CD4-positive, alpha-beta memory T cell (primary cell): Measurements from ENCODE around the gene VAV2. TPM values are rescaled to one million over a fixed set of nuclear protein-coding genes. Genes with fewer than 3 reads are reported as not detected.

ENCODE experiments used
- CTCF ChIA-PET: fragments of 350-600 bp; sonication (Branson Sonifier 250); formaldehyde crosslinking; loops from one replicate; lab custom pipeline; 2021; ENCODE audit warnings: inconsistent platforms; ENCODE audit not compliant: partially characterized antibody; lab: Charles Lee
- POLR2A ChIA-PET: fragments of 350-600 bp; sonication (Branson Sonifier 250); formaldehyde crosslinking; loops from one replicate; lab custom pipeline; 2021; ENCODE audit not compliant: partially characterized antibody; lab: Charles Lee
- DNase-seq, 5 donors: peaks; one replicate each; pipeline versions ENCODE4 v3.0.0 to v3.0.0-alpha.2; 2020 to 2022; ENCODE audit warnings: mixed read lengths in 1 of 5
- H3K27ac ChIP-seq: one replicate; pipeline ENCODE4 v1.7.0; 2013; ENCODE audit warnings: low read depth, low read length
- H3K27me3 ChIP-seq: 2 replicates; pipeline ENCODE4 v1.7.0; 2013; ENCODE audit warnings: mild to moderate bottlenecking, low read length, moderate library complexity; ENCODE audit not compliant: insufficient read depth
- H3K36me3 ChIP-seq: 2 replicates; pipeline ENCODE4 v1.7.0; 2013; ENCODE audit warnings: mild to moderate bottlenecking, low read length, moderate library complexity; ENCODE audit not compliant: insufficient read depth
- H3K4me1 ChIP-seq: 2 replicates; pipeline ENCODE4 v1.7.0; 2013; ENCODE audit warnings: mild to moderate bottlenecking, low read length, moderate library complexity; ENCODE audit not compliant: insufficient read depth
- H3K4me3 ChIP-seq, 2 donors: one replicate each; pipeline ENCODE4 v1.7.0; 2013; ENCODE audit warnings: low read length in 2 of 2, mild to moderate bottlenecking in 1 of 2
- H3K9me3 ChIP-seq, 2 donors: one replicate each; pipeline ENCODE4 v1.7.0; 2013; ENCODE audit warnings: low read length in 2 of 2, control low read depth in 1 of 2; ENCODE audit not compliant: control insufficient read depth in 1 of 2
- H3K27ac Mint-ChIP-seq, 7 donors: one replicate each; pipeline ENCODE4 v1.8.0; 2020 to 2021; ENCODE audit warnings: mixed read lengths in 7 of 7, mild to moderate bottlenecking in 6 of 7, inconsistent platforms in 3 of 7, moderate library complexity in 3 of 7
- H3K27me3 Mint-ChIP-seq, 2 donors: one replicate each; pipeline ENCODE4 v1.8.0; 2020 to 2021; ENCODE audit warnings: mixed read lengths in 2 of 2
- H3K36me3 Mint-ChIP-seq, 2 donors: one replicate each; pipeline ENCODE4 v1.8.0; 2020 to 2021; ENCODE audit warnings: mixed read lengths in 2 of 2, inconsistent platforms in 1 of 2, mild to moderate bottlenecking in 1 of 2
- H3K4me1 Mint-ChIP-seq, 4 donors: one replicate each; pipeline ENCODE4 v1.8.0; 2020 to 2021; ENCODE audit warnings: mixed read lengths in 4 of 4, mild to moderate bottlenecking in 1 of 4
- H3K4me3 Mint-ChIP-seq, 8 donors: one replicate each; pipeline ENCODE4 v1.8.0; 2020 to 2021; ENCODE audit warnings: mixed read lengths in 8 of 8, mild to moderate bottlenecking in 7 of 8, moderate library complexity in 6 of 8, inconsistent platforms in 3 of 8
- H3K9me3 Mint-ChIP-seq, 8 donors: one replicate each; pipeline ENCODE4 v1.8.0; 2020 to 2021; ENCODE audit warnings: mixed read lengths in 8 of 8, mild to moderate bottlenecking in 5 of 8, inconsistent platforms in 3 of 8, moderate library complexity in 1 of 8
- intact Hi-C: fragments of 100-400 bp; cut with micrococcal nuclease; formaldehyde crosslinking; loops from one replicate; pipeline ENCODE4 v1.15.1; 2023
- polyA plus RNA-seq, 2 donors: library from polyadenylated mRNA; unstranded; fragments of 300-500 nt; fragmentation: Illumina TruSeq; gene quantifications; one replicate each; pipeline ENCODE4 v1.2.3, GENCODE V29; 2021
- total RNA-seq, 2 experiments: library from RNA; stranded (reverse); gene quantifications; one replicate each; pipeline ENCODE4 v1.2.3, GENCODE V29; 2021

The VAV2 gene
- total and polyA plus RNA-seq, 4 experiments from 2014 or later: 0.26 to 3.0 (median 1.0) TPM

DNA sequence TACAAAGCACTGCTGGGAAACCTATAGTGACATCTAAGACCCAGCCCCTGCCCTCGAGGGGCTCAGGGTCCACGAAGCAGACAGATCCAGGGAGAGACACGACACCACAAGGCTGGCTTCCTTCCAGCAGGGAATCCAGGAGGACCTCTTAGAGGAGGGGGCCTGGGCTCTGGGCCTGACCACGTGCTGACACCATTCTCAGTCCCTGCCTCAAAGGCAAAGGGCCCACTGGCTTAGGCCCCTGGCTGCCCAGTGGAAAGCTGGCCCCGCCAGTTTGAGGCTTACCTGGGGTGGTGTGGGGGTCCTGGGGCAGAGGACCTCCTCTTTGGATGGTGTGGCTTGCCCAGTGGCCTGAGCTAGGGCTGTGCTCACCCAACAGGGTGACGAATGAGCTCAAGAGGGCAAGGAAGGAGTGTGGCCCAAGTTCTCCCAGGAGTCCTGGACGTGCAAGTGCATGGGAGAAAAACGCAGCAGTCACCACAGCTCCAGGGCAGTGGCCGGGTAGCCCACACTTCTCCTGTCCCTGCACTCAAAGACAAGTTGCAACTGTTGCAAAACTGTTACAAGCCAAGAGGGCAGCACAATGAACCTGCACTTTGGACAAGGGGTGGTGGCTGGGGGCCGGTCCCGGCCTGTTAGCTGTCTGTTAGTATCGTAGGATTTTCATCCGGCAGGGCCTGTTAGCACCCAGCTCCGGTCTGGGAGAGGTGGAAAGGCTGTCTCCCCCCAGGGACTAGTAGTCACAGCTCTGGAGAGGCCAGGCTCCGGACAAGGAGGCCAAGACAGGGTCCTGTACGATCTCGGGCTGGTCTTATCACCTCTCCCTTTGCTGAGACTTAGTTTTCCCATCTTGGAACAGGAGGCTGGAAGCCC lies 252.5 kb downstream of the VAV2 start:
- Mint-ChIP-seq H3K4me3 (no peak overlapping the region), H3K36me3 (no peaks in the 10 kb centered on the region), H3K27ac (no peak overlapping the region), H3K4me1 (peaks cover 0 to 13% (median 4%) of the 10 kb centered on the region in 4 donors), H3K27me3 (peaks cover 1 to 5% of the 10 kb centered on the region in 2 donors), H3K9me3 (no peaks in the 10 kb centered on the region)
- no peaks in the 10 kb centered on the region for H3K9me3 ChIP-seq
- peaks cover 15% of the 10 kb centered on the region for H3K4me1 ChIP-seq
- ChIA-PET POLR2A (interaction anchor here (0.9 kb wide), 1 partner anchor 8 kb away, joined by 3 read pairs; no protein-coding TSS in a partner anchor), CTCF (interaction anchor here (1.2 to 2.4 kb wide), 3 partner anchors 11 to 150 kb away, joined by 3 to 10 read pairs (median 4); no protein-coding TSS in a partner anchor)
- no peak for DNase-seq
- no peaks in the 10 kb centered on the region for H3K27me3 ChIP-seq
- H3K4me3 ChIP-seq: no peak overlapping the region
- no peaks in the 10 kb centered on the region for H3K36me3 ChIP-seq
- intact Hi-C loops: no loop called here
- H3K27ac ChIP-seq: no peak overlapping the region

DNA sequence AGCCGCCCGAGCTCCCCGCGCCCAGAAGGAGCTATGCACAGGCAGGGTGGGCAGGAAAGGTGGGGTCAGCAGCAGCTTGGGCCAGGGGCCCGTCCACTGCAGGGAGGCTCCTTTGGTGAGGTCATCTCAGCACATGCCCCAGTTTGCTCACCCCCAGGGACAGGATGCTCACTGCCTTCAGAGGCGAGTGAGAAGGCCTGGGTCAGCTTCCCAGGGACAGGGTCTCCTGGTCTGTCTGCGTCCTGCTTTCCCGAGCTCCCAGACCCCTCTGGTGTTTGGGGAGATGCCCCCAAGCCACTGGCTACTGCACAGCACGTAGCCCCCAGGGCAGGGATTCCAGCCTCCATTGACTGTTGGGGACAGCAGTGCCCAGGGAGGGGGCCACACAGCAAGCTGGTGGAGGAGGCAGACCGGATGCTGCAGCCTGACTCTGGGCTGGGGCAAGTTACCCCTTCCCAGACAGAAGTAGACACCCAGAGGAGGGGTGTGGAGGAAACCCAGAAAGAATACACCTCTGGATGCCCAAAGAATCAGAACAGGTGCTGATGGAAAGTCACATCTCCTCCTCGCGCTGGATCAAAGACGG lies 253.4 kb downstream of the VAV2 start:
- intact Hi-C loops: no loop called here
- Mint-ChIP-seq H3K27me3 (peaks cover 0 to 3% of the 10 kb centered on the region in 2 donors), H3K36me3 (no peaks in the 10 kb centered on the region), H3K4me1 (peaks cover 0 to 13% (median 4%) of the 10 kb centered on the region in 4 donors), H3K9me3 (no peaks in the 10 kb centered on the region), H3K4me3 (peak overlapping the region in 6 of 8 donors; percentile 31 to 57 (median 44)), H3K27ac (peak overlapping the region in 1 of 7 donors; percentile 53)
- no peak overlapping the region for H3K27ac ChIP-seq
- ChIA-PET CTCF (interaction anchor here (0.9 to 2.4 kb wide), 4 partner anchors 11 to 149 kb away, joined by 3 to 10 read pairs (median 4); no protein-coding TSS in a partner anchor), POLR2A (interaction anchor here (1.5 kb wide), 1 partner anchor 11 kb away, joined by 3 read pairs; no protein-coding TSS in a partner anchor)
- H3K9me3 ChIP-seq: no peaks in the 10 kb centered on the region
- H3K4me3 ChIP-seq: peak overlapping the region in 1 of 2 donors; percentile 27
- DNase-seq: no peak
- H3K4me1 ChIP-seq: peaks cover 15% of the 10 kb centered on the region
- no peaks in the 10 kb centered on the region for H3K27me3 ChIP-seq
- H3K36me3 ChIP-seq: no peaks in the 10 kb centered on the region

DNA sequence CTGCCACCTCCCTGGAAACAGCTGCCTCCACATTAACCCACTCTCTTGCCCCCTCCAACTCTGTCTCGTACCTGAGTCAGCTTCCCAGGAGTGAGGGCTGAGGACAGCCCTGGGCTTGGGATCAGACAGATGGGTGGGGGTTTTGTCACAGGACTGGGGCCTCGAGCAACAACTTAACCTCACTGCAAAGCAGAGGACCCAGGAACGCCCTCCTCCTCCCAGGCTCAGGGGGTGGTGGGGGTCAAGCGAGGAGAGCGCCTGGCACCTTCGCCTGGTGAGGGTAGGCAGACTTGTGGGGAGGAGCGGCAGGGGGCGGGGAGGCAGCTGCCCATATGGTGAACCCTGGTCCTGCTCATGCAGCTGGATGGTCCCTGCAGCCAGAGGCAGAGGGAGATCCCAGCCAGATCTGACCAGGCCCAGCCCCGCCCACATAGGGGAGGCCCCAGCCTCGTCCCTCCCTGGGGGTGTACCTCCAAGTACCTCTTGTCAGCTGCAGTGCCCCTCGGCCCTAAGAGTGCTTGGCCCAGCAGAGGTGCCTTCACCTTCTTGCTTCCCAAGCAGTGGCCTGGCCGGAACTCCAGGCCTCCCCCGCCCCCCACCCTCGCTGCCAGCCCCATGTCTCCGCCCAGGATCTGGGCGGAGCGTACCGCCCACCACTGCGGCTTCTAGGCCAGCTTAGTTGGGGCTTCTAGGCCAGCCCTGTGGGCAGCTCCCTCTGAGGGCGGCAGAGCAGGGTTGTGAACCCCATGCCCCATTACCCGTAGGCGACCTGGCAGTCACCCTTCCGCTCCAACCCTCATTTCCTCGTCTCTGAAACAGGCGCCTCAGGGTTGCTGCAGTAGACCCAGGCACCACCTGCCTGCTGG lies 254.1 kb downstream of the VAV2 start, which contains the start of gene SARDH:
Gene SARDH, minus strand, starts transcription at position 579 of the 866 bp plus-strand sequence. CDS start 4,179 bp downstream, outside the sequence.
- peak within 1 kb of the TSS in 7 of 8 donors; percentile 31 to 59 (median 44) for H3K4me3 Mint-ChIP-seq
- Histone ChIP-seq H3K36me3 (no peaks in the 10 kb centered on the region), H3K27ac (no peak within 1 kb of the TSS), H3K4me3 (peak within 1 kb of the TSS in 1 of 2 donors; percentile 27), H3K27me3 (no peaks in the 10 kb centered on the region), H3K9me3 (no peaks in the 10 kb centered on the region), H3K4me1 (peaks cover 15% of the 10 kb centered on the region)
- peak within 1 kb of the TSS in 1 of 7 donors; percentile 53 for H3K27ac Mint-ChIP-seq
- H3K9me3 Mint-ChIP-seq: no peaks in the 10 kb centered on the region
- H3K36me3 Mint-ChIP-seq: no peaks in the 10 kb centered on the region
- ChIA-PET POLR2A (interaction anchor here (0.6 to 1.5 kb wide), 4 partner anchors 11 to 332 kb away, joined by 3 read pairs; no protein-coding TSS in a partner anchor), CTCF (interaction anchor here (0.9 to 2.4 kb wide), 4 partner anchors 8 to 44 kb away, joined by 3 to 10 read pairs (median 4); no protein-coding TSS in a partner anchor)
- DNase-seq: peak in 2 of 5 donors; percentile 9 to 11
- H3K4me1 Mint-ChIP-seq: peaks cover 0 to 13% (median 4%) of the 10 kb centered on the region in 4 donors
- peaks cover 0 to 2% of the 10 kb centered on the region in 2 donors for H3K27me3 Mint-ChIP-seq
- intact Hi-C loops: no loop called here

DNA sequence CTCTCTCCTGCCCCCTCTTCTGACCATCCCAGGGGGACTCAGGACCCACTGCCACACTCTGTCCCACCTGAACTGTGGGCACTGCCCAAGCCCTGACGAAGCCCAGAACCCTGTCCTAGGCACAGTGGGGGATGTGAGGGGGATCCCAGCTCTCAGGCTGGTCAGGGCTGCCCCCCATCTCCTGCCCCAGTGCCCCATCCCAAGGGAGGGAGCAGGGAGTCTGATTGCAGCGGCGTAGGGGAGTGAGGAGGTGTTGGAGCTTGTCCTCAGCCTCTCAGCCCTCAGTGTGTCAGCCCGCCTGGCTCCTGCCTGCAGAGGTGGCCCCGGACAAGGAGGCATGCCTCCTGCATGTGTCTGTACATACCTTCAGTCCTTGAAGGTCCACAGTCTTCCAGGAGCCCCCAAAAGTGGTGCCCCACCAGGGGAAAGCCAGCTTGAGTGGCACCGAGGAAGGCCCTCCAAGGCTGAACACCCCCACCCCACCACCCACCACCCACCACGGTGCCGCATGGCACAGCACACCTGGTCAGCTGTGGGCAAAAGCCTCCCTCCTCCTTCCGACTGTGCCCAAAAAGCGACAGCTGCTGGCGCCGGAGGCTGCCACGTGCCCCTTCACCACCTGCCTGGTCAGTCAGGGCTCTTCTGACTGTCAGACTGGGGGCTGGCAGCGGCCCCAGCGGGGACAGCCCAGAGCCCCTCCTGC lies 254.9 kb downstream of the VAV2 start:
- POLR2A ChIA-PET: interaction anchor here (0.6 to 1.1 kb wide), 2 partner anchors 10 to 34 kb away, joined by 3 read pairs; no protein-coding TSS in a partner anchor
- Histone ChIP-seq H3K4me1 (peaks cover 15% of the 10 kb centered on the region), H3K27ac (no peak overlapping the region), H3K36me3 (no peaks in the 10 kb centered on the region), H3K27me3 (no peaks in the 10 kb centered on the region), H3K9me3 (no peaks in the 10 kb centered on the region), H3K4me3 (no peak overlapping the region)
- Mint-ChIP-seq H3K27ac (no peak overlapping the region), H3K36me3 (no peaks in the 10 kb centered on the region), H3K9me3 (no peaks in the 10 kb centered on the region), H3K4me3 (peak overlapping the region in 2 of 8 donors; percentile 20 to 31), H3K4me1 (peaks cover 0 to 13% (median 4%) of the 10 kb centered on the region in 4 donors), H3K27me3 (no peaks in the 10 kb centered on the region)
- no peak for DNase-seq
- CTCF ChIA-PET: interaction anchor here (1.1 to 2.4 kb wide), 3 partner anchors 9 to 45 kb away, joined by 3 to 10 read pairs (median 5); no protein-coding TSS in a partner anchor
- intact Hi-C loops: no loop called here

DNA sequence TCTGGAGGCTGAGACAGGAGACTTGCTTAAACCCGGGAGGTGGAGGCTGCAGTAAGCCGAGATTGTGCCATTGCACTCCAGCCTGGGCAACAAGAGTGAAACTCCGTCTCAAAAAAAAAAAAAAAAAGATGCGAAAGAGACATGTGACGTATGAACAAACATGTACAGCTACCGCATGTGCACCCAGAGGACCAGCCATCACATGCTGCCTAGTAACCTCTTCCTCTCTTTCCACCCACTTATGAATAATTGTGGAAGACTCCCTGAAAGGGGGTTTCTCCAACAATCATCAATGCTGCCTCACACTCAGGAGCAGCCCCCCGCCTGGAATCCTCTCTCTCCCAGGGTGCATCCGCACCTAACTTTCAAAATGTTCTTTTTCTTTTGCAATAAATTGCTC lies 256.2 kb downstream of the VAV2 start:
- Mint-ChIP-seq H3K27ac (peak overlapping the region in 2 of 7 donors; percentile 5 to 19), H3K36me3 (no peaks in the 10 kb centered on the region), H3K27me3 (no peaks in the 10 kb centered on the region), H3K4me3 (no peak overlapping the region), H3K9me3 (no peaks in the 10 kb centered on the region), H3K4me1 (peaks cover 0 to 13% (median 4%) of the 10 kb centered on the region in 4 donors)
- intact Hi-C loops: no loop called here
- no peaks in the 10 kb centered on the region for H3K9me3 ChIP-seq
- H3K4me3 ChIP-seq: no peak overlapping the region
- no peaks in the 10 kb centered on the region for H3K36me3 ChIP-seq
- ChIA-PET POLR2A (no interaction called here), CTCF (interaction anchor here (1.0 kb wide), 1 partner anchor 9 kb away, joined by 3 read pairs; no protein-coding TSS in a partner anchor)
- H3K27me3 ChIP-seq: no peaks in the 10 kb centered on the region
- peaks cover 15% of the 10 kb centered on the region for H3K4me1 ChIP-seq
- H3K27ac ChIP-seq: no peak overlapping the region
- no peak for DNase-seq

DNA sequence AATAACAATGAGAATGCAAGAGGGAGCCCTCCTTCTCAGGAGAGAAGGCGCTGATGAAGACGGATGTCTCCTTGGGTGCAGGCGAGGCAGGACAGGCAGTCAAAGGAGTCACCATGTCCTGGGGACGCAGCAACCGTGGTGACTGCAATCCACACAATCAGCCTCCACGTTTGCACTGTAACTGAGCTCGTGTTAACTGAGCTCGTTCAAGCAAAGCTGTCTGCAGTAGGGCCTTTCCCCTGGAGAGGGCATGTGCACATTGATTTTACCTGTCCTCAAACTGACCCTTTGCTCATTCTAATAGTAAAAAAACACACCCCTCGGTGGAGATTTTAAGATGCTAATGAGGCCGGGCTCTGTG lies 256.7 kb downstream of the VAV2 start:
- Histone ChIP-seq H3K4me3 (no peak overlapping the region), H3K27me3 (no peaks in the 10 kb centered on the region), H3K9me3 (no peaks in the 10 kb centered on the region), H3K36me3 (no peaks in the 10 kb centered on the region), H3K27ac (no peak overlapping the region), H3K4me1 (peaks cover 15% of the 10 kb centered on the region)
- Mint-ChIP-seq H3K27ac (no peak overlapping the region), H3K27me3 (no peaks in the 10 kb centered on the region), H3K4me1 (peaks cover 0 to 13% (median 4%) of the 10 kb centered on the region in 4 donors), H3K9me3 (no peaks in the 10 kb centered on the region), H3K4me3 (no peak overlapping the region), H3K36me3 (no peaks in the 10 kb centered on the region)
- ChIA-PET POLR2A (no interaction called here), CTCF (no interaction called here)
- intact Hi-C loops: no loop called here
- no peak for DNase-seq
